Cardiac muscle cell (in vitro differentiated cells and primary cell): Measurements from ENCODE around the gene SLC25A22. TPM values are rescaled to one million over a fixed set of nuclear protein-coding genes. Genes with fewer than 3 reads are reported as not detected.

Experiments used
- DNase-seq, 2 donors: peaks; one replicate each; pipeline versions ENCODE4 v3.0.0 to v3.0.0-alpha.2; 2010 to 2017; ENCODE audit warnings: low read depth in 1 of 2, low spot score in 1 of 2
- H3K27ac ChIP-seq: fragments of 200-600 bp; sonication (generic); 2 replicates; pipeline ENCODE4 v1.5.1; 2016
- H3K27me3 ChIP-seq: fragments of 200-600 bp; sonication (generic); 2 replicates; pipeline ENCODE4 v1.6.0; 2016; ENCODE audit warnings: control low read depth
- H3K36me3 ChIP-seq: fragments of 200-600 bp; sonication (generic); 2 replicates; pipeline ENCODE4 v1.5.1; 2016; ENCODE audit warnings: control low read depth
- H3K4me1 ChIP-seq: fragments of 200-600 bp; sonication (generic); 2 replicates; pipeline ENCODE4 v1.8.1; 2017; ENCODE audit warnings: low read depth, mild to moderate bottlenecking, mixed run types
- H3K4me3 ChIP-seq: fragments of 200-600 bp; sonication (generic); 2 replicates; pipeline ENCODE4 v1.5.1; 2016; ENCODE audit warnings: mild to moderate bottlenecking
- H3K9me3 ChIP-seq: fragments of 200-600 bp; sonication (generic); 2 replicates; pipeline ENCODE4 v1.5.1; 2017; ENCODE audit warnings: low read depth, mild to moderate bottlenecking, control low read depth
- CTCF ChIP-seq: IDR thresholded peaks from 2 replicates; pipeline ENCODE4 v1.5.1; 2012; ENCODE audit warnings: low read depth, mild to moderate bottlenecking, low read length
- polyA plus RNA-seq: library from polyadenylated mRNA; unstranded; fragments of >200 nt; fragmentation: Nextera tagmentation; extraction: Ambion mirVana; gene quantifications from 2 replicates; pipeline ENCODE4 v1.2.1, GENCODE V29; 2016
- total RNA-seq: library from RNA; depleted of rRNA; stranded (reverse); fragments of >200 nt; gene quantifications from 2 replicates; pipeline ENCODE4 v1.2.3, GENCODE V29; 2016

Gene SLC25A22
- total and polyA plus RNA-seq, 2 experiments from 2014 or later = 17.6 to 21.2 TPM

DNA sequence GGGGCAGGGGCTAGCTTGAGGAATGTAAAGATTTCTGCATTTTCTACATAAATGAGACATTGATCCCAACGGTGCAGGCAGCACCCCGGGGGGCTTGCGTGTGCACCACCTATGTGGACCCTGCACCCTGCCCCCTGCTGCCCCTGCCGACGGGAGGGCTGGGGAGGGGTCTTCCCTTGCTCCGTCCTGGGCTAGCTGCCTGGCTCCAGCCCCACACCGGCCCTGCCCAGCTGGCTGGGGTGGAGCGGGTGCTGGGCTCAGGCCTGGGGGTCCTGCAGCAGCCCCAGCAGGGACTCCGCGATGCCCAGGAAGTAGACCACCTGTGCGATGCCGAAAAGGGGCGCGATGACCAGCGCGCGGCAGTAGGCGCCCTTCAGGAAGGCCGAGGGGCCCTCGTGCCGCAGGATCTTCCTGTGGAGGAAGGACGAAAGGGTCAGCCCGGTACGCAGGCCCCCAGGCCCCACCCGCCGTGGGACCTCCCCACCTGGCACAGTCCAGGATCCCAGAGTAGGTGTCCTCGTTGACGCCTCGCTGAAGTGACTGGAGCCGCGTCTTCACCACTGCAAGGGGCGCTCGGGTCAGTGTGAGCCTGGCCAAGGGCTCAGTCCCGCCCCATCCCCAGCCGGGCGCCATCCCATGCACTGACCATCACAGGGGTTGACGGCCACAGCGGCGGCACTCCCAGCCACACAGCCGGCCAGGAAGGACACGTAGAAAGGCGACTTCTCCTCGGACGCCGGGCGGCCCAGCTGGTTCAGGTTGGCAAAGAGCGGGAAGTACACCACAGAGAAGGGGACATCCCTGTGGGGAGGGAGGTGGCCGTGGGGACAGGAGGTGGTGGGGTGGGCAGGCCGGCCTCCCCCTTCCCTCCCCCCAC, 6.2 kb downstream of the SLC25A22 start:
- H3K4me3 ChIP-seq = no peak overlapping the region
- H3K4me1 ChIP-seq = peaks cover 20% of the 10 kb centered on the region
- no peaks in the 10 kb centered on the region for H3K36me3 ChIP-seq
- H3K9me3 ChIP-seq = no peaks in the 10 kb centered on the region
- H3K27me3 ChIP-seq = no peaks in the 10 kb centered on the region
- H3K27ac ChIP-seq = no peak overlapping the region
- no peak for TF ChIP-seq CTCF
- no peak for DNase-seq

GRCh38 chr11:790721-791564, 7.1 kb downstream of the SLC25A22 start:
- Histone ChIP-seq H3K9me3 (no peaks in the 10 kb centered on the region), H3K27ac (no peak overlapping the region), H3K27me3 (no peaks in the 10 kb centered on the region), H3K36me3 (no peaks in the 10 kb centered on the region), H3K4me1 (peaks cover 10% of the 10 kb centered on the region), H3K4me3 (no peak overlapping the region)
- no peak for TF ChIP-seq CTCF
- DNase-seq = peak; percentile 37 to 41

- peaks cover 6% of the 10 kb centered on the region for H3K4me1 ChIP-seq
These were observed 8.1 kb downstream of the SLC25A22 start, which contains the start of gene CEND1 for GRCh38 chr11:789943-790342. TSS of gene CEND1 (minus strand) at chr11:790090. CDS start at chr11:788576, 1,514 bp downstream.

DNA sequence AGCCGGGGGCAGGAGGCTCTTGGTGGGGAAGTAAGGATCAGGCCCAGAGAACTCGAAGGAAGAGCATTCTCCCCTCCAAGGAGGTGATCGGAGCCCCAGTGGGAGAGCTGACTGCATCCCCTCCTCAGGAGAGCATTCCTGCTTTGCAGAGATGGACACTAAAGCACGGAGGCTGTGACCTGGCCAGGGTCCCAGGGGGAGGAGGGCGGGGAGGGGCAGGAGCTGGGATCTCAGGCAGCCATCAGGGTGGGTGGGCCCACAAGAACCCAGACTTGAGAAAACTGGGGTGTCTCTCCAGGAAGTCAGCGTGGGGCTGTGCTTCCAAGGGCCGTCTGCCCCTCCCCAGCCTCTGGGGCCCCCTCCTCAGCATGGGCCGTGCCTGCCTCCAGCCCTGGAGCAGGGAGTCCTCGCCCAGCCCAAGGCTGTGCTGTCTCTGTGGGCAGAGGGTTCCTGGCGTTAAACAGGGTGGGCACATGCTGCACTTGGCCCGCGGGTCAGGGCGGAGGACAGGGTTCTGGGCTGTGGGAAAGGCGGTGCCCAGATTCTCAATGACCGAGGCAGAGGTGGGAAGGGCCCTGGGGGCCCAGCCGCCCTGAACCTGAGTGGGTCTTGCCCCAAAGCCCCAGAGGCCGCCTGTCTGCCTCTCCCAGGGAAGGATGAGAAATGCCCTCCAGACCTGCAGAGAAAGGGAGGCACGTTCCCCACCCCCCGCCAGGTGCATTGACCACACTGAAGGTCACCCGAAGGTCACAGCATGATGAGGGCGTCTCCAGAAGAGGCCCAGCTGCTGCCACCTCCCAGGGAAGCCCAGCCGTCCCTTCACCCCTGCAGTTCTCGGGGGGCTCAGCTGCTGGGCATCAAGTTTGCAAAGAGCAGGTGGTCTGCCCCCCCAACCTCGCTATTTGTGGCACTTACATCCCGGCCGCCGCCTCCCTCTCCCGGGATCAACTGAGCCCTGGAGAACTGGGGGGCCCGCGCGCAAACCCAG, 8.8 kb downstream of the SLC25A22 start:
- DNase-seq = no peak
- no peak overlapping the region for H3K27ac ChIP-seq
- no peaks in the 10 kb centered on the region for H3K9me3 ChIP-seq
- H3K36me3 ChIP-seq = no peaks in the 10 kb centered on the region
- no peak overlapping the region for H3K4me3 ChIP-seq
- TF ChIP-seq CTCF = no peak
- no peaks in the 10 kb centered on the region for H3K27me3 ChIP-seq
- H3K4me1 ChIP-seq = peaks cover 6% of the 10 kb centered on the region

More at GRCh38 chr11:789943-790342, 8.1 kb downstream of the SLC25A22 start, which contains the start of gene CEND1:
- DNase-seq = peak in 1 of 2 donors; percentile 54
- H3K27ac ChIP-seq = no peak within 1 kb of the TSS
- TF ChIP-seq CTCF = no peak
- no peaks in the 10 kb centered on the region for H3K9me3 ChIP-seq
- H3K36me3 ChIP-seq = no peaks in the 10 kb centered on the region
- H3K4me3 ChIP-seq = no peak within 1 kb of the TSS
- no peaks in the 10 kb centered on the region for H3K27me3 ChIP-seq
